Activated CD4-positive, alpha-beta memory T cell treated with anti-CD3 and anti-CD28 coated beads for 36 hours (primary cell): ENCODE data around the gene DNASE2. TPM values are rescaled to one million over a fixed set of nuclear protein-coding genes. Genes with fewer than 3 reads are reported as not detected.
"Not testable (repeated sequence)": the region's sequence is repeated elsewhere in the genome, so short reads cannot be mapped to it uniquely, and the experiment has no call there.

Source experiments
- CTCF ChIA-PET: fragments of 350-600 bp; sonication (Branson Sonifier 250); formaldehyde crosslinking; loops from one replicate; lab custom pipeline; 2021; ENCODE audit warnings: antibody characterized with exemption, inconsistent platforms; lab: Charles Lee
- POLR2A ChIA-PET: fragments of 350-600 bp; sonication (Branson Sonifier 250); formaldehyde crosslinking; loops from one replicate; lab custom pipeline; 2021; ENCODE audit warnings: antibody characterized with exemption; lab: Charles Lee
- DNase-seq: peaks from one replicate; pipeline ENCODE4 v3.0.0-alpha.2; 2020
- H3K27ac Mint-ChIP-seq: one replicate; pipeline ENCODE4 v1.8.0; 2021; ENCODE audit warnings: mixed read lengths
- H3K27me3 Mint-ChIP-seq: one replicate; pipeline ENCODE4 v1.8.0; 2021; ENCODE audit warnings: mixed read lengths
- H3K36me3 Mint-ChIP-seq: one replicate; pipeline ENCODE4 v1.8.0; 2021; ENCODE audit warnings: mixed read lengths
- H3K4me1 Mint-ChIP-seq: one replicate; pipeline ENCODE4 v1.8.0; 2021; ENCODE audit warnings: low read depth, mixed read lengths
- H3K4me3 Mint-ChIP-seq: one replicate; pipeline ENCODE4 v1.8.0; 2021; ENCODE audit warnings: mild to moderate bottlenecking, mixed read lengths
- H3K9me3 Mint-ChIP-seq: one replicate; pipeline ENCODE4 v1.8.0; 2021; ENCODE audit warnings: mixed read lengths
- intact Hi-C: fragments of 100-400 bp; cut with micrococcal nuclease; formaldehyde crosslinking; loops from one replicate; pipeline ENCODE4 v1.15.1; 2023
- total RNA-seq, 2 experiments: library from RNA; stranded (reverse); gene quantifications; one replicate each; pipeline ENCODE4 v1.2.3, GENCODE V29; 2021

The DNASE2 gene
- total RNA-seq, 2 experiments from 2014 or later: 27.0 to 27.5 TPM

GRCh38 chr19:12858041-12858928 is 23.0 kb downstream of the DNASE2 start:
- Mint-ChIP-seq H3K4me1 (no peaks in the 10 kb centered on the region), H3K27ac (no peak overlapping the region), H3K27me3 (peaks cover 2% of the 10 kb centered on the region), H3K4me3 (no peak overlapping the region), H3K36me3 (no peaks in the 10 kb centered on the region), H3K9me3 (peaks cover 2% of the 10 kb centered on the region)
- intact Hi-C loops: no loop called here
- CTCF ChIA-PET: interaction anchor here (1.3 to 3.8 kb wide), 2 partner anchors 11 to 33 kb away, joined by 3 to 13 read pairs; no protein-coding TSS in a partner anchor
- POLR2A ChIA-PET: no interaction called here
- no peak for DNase-seq

GRCh38 chr19:12856653-12857052 is 24.6 kb downstream of the DNASE2 start:
- CTCF ChIA-PET: interaction anchor here (1.3 to 3.8 kb wide), 2 partner anchors 9 to 31 kb away, joined by 3 to 13 read pairs; no protein-coding TSS in a partner anchor

GRCh38 chr19:12847159-12848139 is 33.8 kb downstream of the DNASE2 start:
- Mint-ChIP-seq H3K27ac (no peak overlapping the region), H3K4me1 (peaks cover 5% of the 10 kb centered on the region), H3K4me3 (peak overlapping the region; percentile 29), H3K9me3 (no peaks in the 10 kb centered on the region), H3K27me3 (peaks cover 25% of the 10 kb centered on the region), H3K36me3 (no peaks in the 10 kb centered on the region)
- peak; percentile 90 for DNase-seq
- intact Hi-C loops: loop anchor here (2.0 kb wide), 1 partner anchor 81 kb away; no protein-coding TSS in a partner anchor
- POLR2A ChIA-PET: interaction anchor here (0.7 to 1.7 kb wide), 5 partner anchors 27 to 82 kb away, joined by 3 to 6 read pairs (median 3); no protein-coding TSS in a partner anchor
- CTCF ChIA-PET: interaction anchor here (0.6 to 11.8 kb wide), 49 partner anchors 10 to 208 kb away, joined by 3 to 280 read pairs (median 4); partner anchors contain the start of genes FARSA, RNASEH2A, THSD8 and TNPO2

More at GRCh38 chr19:12856653-12857052, 24.6 kb downstream of the DNASE2 start:
- Mint-ChIP-seq H3K4me1 (no peaks in the 10 kb centered on the region), H3K4me3 (no peak overlapping the region), H3K36me3 (no peaks in the 10 kb centered on the region), H3K27ac (no peak overlapping the region), H3K27me3 (peaks cover 2% of the 10 kb centered on the region), H3K9me3 (peaks cover 2% of the 10 kb centered on the region)
- DNase-seq: no peak
- intact Hi-C loops: no loop called here
- POLR2A ChIA-PET: no interaction called here

- H3K27me3 Mint-ChIP-seq: peaks cover 30% of the 10 kb centered on the region
Observed at GRCh38 chr19:12846613-12847012, 34.6 kb downstream of the DNASE2 start.

GRCh38 chr19:12843999-12844732 is 37.1 kb downstream of the DNASE2 start:
- Mint-ChIP-seq H3K27ac (no peak overlapping the region), H3K27me3 (peaks cover 53% of the 10 kb centered on the region), H3K4me1 (peaks cover 28% of the 10 kb centered on the region), H3K36me3 (no peaks in the 10 kb centered on the region), H3K9me3 (no peaks in the 10 kb centered on the region), H3K4me3 (no peak overlapping the region)
- ChIA-PET POLR2A (no interaction called here), CTCF (interaction anchor here (1.3 to 11.8 kb wide), 3 partner anchors 19 to 82 kb away, joined by 4 to 280 read pairs (median 6); no protein-coding TSS in a partner anchor)
- DNase-seq: no peak
- intact Hi-C loops: no loop called here

More at GRCh38 chr19:12846613-12847012, 34.6 kb downstream of the DNASE2 start:
- ChIA-PET CTCF (interaction anchor here (0.6 to 11.8 kb wide), 20 partner anchors 9 to 174 kb away, joined by 3 to 280 read pairs (median 8); partner anchors contain the start of gene RNASEH2A), POLR2A (interaction anchor here (1.0 to 1.7 kb wide), 3 partner anchors 54 to 81 kb away, joined by 3 to 6 read pairs (median 3); no protein-coding TSS in a partner anchor)
- not testable (repeated sequence) for H3K27ac Mint-ChIP-seq, H3K4me3 Mint-ChIP-seq, DNase-seq, H3K9me3 Mint-ChIP-seq, H3K36me3 Mint-ChIP-seq, H3K4me1 Mint-ChIP-seq
- intact Hi-C loops: loop anchor here (2.0 kb wide), 1 partner anchor 80 kb away; no protein-coding TSS in a partner anchor

- peaks cover 52% of the 10 kb centered on the region for H3K27me3 Mint-ChIP-seq
- no peaks in the 10 kb centered on the region for H3K36me3 Mint-ChIP-seq
- DNase-seq: no peak
- CTCF ChIA-PET: interaction anchor here (1.5 to 11.8 kb wide), 2 partner anchors 18 to 81 kb away, joined by 6 to 280 read pairs; no protein-coding TSS in a partner anchor
- H3K4me1 Mint-ChIP-seq: peaks cover 31% of the 10 kb centered on the region
- no peak overlapping the region for H3K4me3 Mint-ChIP-seq
- intact Hi-C loops: no loop called here
- no peak overlapping the region for H3K27ac Mint-ChIP-seq
- H3K9me3 Mint-ChIP-seq: no peaks in the 10 kb centered on the region
- POLR2A ChIA-PET: no interaction called here
Observed at GRCh38 chr19:12843328-12843727, 37.9 kb downstream of the DNASE2 start.

GRCh38 chr19:12842511-12842910 is 38.7 kb downstream of the DNASE2 start:
- peaks cover 56% of the 10 kb centered on the region for H3K27me3 Mint-ChIP-seq
- no peaks in the 10 kb centered on the region for H3K36me3 Mint-ChIP-seq
- DNase-seq: no peak
- intact Hi-C loops: no loop called here
- no peak overlapping the region for H3K27ac Mint-ChIP-seq
- CTCF ChIA-PET: no interaction called here
- peaks cover 29% of the 10 kb centered on the region for H3K4me1 Mint-ChIP-seq
- no peaks in the 10 kb centered on the region for H3K9me3 Mint-ChIP-seq
- POLR2A ChIA-PET: no interaction called here
- no peak overlapping the region for H3K4me3 Mint-ChIP-seq

GRCh38 chr19:12841094-12841493 is 40.2 kb downstream of the DNASE2 start:
- DNase-seq: peak; percentile 36
- Mint-ChIP-seq H3K36me3 (no peaks in the 10 kb centered on the region), H3K27me3 (peaks cover 58% of the 10 kb centered on the region), H3K9me3 (no peaks in the 10 kb centered on the region), H3K4me3 (peak overlapping the region; percentile 27), H3K4me1 (peaks cover 34% of the 10 kb centered on the region), H3K27ac (no peak overlapping the region)
- ChIA-PET POLR2A (no interaction called here), CTCF (no interaction called here)
- intact Hi-C loops: no loop called here

GRCh38 chr19:12840091-12841079 is 40.9 kb downstream of the DNASE2 start:
- Mint-ChIP-seq H3K4me3 (no peak overlapping the region), H3K4me1 (peaks cover 34% of the 10 kb centered on the region), H3K36me3 (no peaks in the 10 kb centered on the region), H3K9me3 (no peaks in the 10 kb centered on the region), H3K27me3 (peaks cover 64% of the 10 kb centered on the region), H3K27ac (no peak overlapping the region)
- ChIA-PET POLR2A (no interaction called here), CTCF (interaction anchor here (1.3 to 1.6 kb wide), 2 partner anchors 10 to 14 kb away, joined by 4 to 5 read pairs; no protein-coding TSS in a partner anchor)
- peak; percentile 77 for DNase-seq
- intact Hi-C loops: no loop called here
